Stimulated activated CD8-positive, alpha-beta memory T cell treated with anti-CD3 and anti-CD28 coated beads, Interleukin-2, amount 100 ng/mL, for 1 hour (primary cell): Measurements from ENCODE around the gene FOXJ2.
"Not testable (repeated sequence)": the region's sequence is repeated elsewhere in the genome, so short reads cannot be mapped to it uniquely, and the experiment has no call there.

ENCODE experiments used
- DNase-seq, 2 donors: peaks; one replicate each; pipeline ENCODE4 v3.0.0-alpha.2; 2020; ENCODE audit warnings: low read depth in 2 of 2

The FOXJ2 gene

DNA sequence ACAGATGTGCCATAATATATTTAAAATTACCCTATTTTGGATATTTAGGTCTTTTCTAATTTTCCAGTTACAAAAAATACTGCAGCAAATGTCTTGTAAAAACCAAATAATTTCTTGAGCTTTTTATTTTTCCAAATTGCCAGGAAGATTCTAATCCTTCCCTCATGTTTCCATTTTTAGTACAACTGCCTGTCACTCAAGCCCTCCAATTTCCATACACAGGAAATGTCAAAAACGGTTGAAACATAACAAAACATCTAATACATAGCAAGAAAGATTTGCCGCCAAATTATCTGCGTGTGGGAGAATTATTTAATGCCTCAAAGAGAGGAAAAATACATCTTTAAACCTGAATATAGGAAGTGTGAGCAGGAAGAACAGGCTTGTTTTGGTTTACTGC, 2.3 kb upstream of the FOXJ2 start:
- no peak for DNase-seq

- not testable (repeated sequence) for DNase-seq
Measured at GRCh38 chr12:8031017-8031416, 1.5 kb upstream of the FOXJ2 start.

DNA sequence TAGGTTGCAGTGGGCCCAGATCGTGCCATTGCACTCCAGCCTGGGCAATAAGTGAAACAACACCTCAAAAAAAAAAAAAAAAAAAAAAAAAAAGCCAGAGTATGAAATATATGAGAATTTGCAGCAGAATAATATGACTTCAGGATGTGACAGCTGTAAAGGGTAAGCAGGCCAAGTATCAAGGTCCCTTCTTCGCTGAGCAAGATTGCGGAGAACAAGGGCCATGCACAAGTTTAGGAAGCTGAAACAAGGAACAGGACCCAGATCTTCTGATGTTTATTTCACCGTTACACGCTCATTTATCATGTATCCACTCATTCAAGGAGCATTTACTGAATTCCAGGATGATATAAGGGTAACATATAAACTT, 659 bp upstream of the FOXJ2 start:
- no peak for DNase-seq

DNA sequence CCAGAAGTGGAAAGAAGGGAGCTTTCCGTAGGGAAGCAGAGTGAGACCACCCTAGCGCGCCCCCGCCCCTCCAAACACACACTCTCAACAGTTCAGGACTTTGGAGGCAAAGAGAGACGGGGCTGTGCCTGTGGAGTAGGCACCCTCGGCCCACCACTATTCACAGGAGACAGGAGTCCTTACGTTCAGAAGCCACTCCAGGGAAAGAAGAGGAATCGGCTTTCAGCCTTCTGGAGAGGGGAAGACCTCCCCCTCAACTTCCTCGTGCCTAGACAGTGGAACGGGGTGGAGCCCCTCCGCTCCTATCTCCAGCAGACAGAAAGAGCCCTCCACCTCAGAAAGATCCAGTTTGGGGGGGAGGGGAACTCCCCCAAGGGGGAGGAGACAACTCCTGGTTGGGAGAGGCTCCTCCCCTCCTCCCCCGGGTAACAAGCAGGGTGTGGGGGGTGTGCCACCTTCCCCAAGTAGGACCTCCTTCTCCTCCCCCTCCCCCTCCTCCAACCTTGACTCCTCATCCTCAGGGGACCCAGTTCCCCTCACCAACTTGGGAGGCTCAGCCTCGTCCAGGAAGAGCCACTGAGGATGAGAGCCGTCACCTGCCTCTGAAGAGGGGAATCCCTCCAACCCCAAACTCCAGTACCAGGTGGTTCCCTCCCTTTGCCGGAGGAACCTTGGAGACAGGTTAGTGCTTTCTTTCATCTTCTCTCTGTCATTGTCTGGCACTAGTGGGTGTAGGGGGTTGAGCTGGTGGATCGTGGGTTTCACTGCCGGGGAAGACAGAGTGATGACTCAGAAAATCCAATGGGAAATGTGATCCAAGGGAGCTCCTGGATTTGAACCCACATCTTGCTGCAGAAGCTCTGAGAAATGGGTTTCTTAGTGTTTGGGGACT, 883 bp downstream of the FOXJ2 start:
- DNase-seq, result no peak

GRCh38 chr12:8034802-8035201, 2.3 kb downstream of the FOXJ2 start:
- DNase-seq, result no peak

DNA sequence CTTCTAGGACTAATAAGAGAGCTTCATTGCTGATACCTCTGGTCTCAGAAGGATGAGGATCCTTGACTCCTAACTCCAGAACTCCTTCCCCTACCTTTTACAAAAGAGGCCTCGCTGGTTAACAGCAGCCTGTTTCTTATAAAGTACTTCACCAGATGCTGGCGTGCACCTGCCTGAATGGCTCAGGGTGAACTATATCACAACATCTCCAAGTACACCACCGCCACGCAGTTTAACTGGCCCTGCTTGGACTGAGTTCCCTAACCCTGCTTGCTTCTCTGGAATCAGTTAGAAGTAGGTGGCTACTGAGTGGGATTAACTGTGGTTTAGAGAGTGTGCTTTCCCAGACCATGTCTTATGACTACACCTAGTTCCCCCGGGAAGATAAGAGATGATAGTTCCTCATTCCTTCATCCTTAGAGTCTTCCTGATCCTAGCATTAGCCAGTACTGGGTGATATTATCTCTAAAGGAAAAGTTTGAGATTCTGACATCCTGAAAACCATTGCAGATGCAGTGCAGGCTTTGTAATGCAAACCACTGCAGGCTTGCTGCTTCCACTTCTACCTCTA, 3.0 kb downstream of the FOXJ2 start:
- DNase-seq, result no peak

DNA sequence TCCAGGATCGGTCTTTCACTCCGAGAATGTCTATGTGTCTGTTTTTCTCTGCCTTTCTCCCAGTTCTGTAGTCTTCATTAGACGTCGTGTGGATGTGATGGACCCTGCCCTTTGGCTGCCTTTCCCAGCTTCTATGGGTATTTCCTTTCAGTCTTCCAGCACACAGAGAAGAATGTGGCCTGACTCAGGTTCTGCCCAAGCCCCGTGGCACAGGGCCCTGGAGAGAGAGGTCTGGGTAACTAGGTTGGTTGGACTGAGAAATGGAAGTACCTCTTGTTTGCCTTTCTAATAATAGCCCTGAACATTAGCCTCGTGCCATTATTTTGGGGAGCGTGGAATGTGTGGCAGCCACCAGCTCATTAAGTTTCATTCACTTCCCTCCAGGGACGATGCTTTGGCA, 3.8 kb downstream of the FOXJ2 start:
- DNase-seq, result no peak

DNA sequence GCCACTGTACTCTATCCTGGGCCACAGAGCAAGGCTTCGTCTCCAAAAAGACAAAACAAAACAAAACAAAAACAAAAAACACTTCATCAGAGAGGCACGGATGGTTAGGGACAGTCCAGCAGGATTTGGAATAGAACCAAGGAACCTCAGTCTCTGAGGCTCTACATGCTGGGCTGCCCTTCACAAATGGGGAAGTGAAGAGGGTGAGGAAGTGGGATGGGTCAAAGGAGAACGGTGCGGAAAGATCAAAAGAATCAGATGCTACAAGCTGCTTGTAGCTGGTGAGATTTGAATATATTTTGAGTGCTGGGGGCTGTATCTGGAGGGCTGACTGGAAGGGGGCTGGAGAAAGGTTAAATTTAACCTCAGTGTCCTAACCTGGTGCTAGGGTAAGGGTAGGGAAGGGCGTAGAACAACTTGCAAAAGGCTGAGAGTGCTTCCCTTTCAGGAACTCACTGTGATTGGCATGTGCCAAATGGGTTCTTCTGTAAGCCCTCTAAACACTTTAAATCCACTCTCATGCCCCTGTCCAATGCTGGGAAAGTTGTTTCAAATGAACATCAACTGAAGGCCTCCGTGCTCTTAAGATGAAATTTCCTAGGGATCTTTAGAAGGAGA, 4.6 kb downstream of the FOXJ2 start:
- no peak for DNase-seq

DNA sequence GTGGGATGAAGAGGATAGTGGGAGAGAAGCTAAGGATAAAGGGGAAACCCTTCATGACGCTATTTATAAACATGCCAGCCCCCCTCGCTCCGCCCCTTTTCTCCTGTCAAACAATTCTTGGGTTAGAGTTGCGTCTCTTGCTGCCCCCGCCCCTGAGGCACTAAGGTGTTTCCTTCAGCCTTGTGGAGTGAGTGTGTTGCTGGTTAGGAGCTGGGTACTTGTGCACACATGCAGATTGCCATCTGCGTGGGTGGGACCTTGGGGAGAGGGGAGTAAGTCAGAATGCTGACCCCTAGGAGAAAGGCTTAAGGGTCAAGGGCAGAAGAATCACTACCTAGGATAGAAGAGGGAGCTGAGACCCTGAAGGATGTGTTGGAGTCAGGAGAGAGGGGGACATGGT, 5.4 kb downstream of the FOXJ2 start:
- DNase-seq, result no peak

DNA sequence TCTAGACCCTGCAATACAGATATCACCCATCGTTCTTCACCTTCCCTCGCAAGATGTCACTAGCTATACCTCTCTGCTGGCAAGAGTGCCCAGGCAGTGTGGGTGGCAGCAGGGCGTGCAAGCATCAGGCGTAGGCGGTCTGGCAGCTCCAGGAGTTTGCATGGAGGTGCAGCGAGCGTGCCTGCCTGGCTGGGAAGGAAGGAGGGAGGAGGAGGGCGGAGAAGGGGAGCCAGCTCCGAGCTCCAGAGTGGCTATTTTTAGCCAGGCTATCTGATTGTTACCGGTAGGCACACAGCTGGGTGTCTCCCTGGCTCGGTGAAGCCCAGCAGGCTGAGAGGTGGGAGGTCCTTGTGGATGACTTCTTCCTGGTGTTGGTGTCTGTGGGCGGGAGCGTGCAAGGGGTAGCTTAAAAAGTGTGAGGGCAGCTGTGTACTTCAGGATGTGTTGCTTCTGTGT, 6.2 kb downstream of the FOXJ2 start:
- DNase-seq, result no peak

GRCh38 chr12:8040791-8041190, 8.3 kb downstream of the FOXJ2 start:
- DNase-seq, result no peak

DNA sequence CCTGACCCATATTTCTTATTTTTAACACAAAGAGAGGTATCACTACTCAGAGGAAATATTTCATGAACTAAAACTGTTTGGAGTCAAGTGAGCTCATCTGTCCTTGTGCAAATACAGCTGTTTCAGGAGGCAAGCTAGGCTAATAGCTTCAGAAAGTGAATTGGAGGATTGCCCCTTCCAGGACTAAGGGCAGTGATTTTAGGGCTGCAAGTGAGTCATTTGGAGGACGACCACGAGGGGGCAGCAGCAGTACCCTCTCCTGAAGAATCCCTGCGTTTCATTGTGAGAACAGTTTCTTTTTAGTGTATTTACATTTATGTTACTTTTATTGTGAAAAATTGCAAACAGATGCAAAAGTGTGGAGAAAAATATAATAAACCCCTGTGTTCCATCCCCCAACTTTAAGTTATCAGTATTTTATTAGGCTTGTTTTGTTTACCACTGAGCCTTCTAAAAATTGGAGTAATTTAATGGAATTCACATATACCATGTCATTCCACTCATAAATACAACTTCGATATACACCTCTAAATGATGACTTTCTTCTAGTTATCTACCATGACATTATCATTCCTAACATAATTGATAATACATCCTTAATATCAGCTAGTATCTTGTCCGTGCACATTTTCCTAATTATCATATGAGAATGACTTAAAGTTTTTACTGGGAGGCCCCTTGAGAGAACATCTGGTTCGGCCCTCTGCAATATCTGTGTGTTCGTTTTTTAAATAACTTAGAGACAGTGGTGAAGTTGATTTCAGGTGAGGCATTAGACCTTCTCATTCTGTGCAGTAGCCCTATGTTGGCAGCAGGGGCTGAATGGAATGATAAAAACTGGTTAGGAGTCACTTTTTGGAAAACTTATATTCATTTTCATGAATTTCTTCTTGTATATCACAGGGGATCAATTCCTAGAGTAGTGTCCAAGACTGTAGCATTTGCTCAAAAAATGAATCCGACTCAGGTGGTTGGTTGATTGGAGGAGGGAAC, 13.7 kb downstream of the FOXJ2 start:
- peak; percentile 72 to 73 for DNase-seq

DNA sequence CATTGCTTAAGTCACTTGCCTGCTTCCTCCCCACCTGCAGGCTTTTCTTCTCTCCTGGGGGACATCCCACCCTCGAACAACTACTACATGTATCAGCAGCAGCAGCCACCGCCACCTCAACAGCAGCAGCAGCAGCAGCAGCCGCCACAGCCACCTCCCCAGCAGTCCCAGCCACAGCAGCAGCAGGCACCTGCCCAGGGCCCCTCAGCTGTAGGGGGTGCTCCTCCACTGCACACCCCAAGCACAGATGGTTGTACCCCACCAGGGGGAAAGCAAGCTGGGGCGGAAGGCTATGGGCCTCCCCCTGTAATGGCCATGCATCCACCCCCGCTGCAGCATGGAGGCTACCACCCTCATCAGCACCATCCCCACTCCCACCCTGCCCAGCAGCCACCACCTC, 15.3 kb downstream of the FOXJ2 start:
- DNase-seq, result no peak

DNA sequence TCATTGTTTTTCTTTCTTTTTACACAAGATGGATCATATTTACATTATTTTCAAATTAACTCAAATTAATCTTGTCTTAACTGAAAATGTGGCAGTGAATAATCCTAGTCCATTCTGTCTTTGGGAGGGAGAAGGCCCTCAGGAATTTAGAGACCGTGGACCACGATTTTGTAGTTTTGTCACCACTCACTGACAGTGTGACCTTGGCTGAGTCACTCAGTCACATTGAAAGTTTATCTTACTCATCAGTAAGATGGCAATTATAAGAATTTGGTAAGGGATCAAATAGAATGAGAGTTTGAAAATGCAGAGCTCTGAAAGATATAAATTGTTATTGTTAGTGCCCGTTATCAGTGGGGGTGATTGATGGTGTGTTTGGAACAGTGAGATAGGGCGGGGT, 16.4 kb downstream of the FOXJ2 start:
- no peak for DNase-seq

DNA sequence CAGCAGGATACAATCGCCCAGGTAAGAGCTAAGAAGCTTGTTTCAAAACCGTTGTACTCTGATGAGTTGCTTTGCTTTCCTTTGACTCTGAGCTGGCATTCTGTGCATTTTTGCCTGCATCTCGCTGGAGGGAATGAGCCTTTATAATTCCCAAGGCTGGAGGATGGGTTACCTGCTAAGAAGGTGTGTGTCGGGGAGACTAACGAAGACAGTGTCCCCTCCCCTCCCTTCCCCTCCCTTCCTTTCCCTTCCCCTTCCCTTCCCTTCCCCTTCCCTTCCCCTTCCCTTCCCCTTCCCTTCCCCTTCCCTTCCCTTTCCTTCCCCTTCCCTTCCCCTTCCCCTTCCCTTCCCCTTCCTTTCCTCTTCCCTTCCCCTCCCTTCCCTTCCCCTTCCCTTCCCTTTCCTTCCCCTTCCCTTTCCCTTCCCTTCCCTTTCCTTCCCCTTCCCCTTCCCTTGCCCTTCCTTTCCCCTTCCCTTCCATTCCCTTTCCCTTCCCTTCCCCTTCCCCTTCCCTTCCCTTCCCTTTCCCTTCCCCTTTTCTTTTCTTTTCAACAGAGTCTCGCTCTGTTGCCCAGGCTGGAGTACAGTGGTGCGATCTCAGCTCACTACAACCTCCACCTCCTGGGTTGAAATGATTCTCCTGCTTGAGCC, 18.2 kb downstream of the FOXJ2 start:
- no peak for DNase-seq

GRCh38 chr12:8052679-8053078, 20.2 kb downstream of the FOXJ2 start:
- no peak for DNase-seq

DNA sequence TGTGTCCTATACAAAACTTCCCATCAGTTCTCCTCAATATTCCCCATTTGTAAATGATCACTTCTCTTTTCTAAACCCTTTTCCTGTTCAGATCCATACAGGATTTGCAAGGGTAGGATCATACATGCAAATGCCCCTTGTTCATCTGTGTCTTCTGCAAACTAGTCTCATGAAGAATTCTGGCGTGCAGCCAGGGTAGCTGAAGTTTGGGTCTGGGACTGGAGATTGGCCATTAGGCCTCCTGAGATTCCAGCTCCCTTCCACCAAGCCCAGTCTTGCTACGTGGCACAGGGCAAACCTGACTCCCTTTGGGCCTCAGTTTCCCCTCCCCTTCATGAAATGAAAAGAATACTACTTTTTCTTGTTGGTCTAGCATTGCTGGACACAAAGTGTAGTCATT, 22.3 kb downstream of the FOXJ2 start:
- DNase-seq, result no peak

GRCh38 chr12:8057306-8057705, 24.8 kb downstream of the FOXJ2 start:
- DNase-seq, result no peak

- no peak for DNase-seq
Measured at GRCh38 chr12:8057839-8058238, 25.3 kb downstream of the FOXJ2 start.

DNA sequence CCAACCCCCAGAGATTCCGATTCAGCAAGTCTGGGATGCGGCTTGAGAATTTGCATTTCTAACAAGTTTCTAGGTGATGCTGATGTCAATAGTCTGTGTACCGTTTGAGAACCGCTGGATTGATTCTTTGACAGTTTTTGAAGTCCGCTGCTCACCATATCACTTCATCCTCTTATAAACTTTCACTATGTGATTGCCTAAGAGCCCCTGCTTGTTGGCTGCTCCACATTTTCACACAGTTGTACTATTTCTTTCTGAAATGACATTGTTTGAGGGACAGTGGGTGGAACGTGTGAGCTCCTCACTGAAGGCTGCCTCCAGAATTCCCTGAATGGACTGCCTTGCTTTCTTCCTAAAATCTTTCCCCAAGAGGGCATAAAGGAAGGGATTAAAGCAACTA, 26.0 kb downstream of the FOXJ2 start:
- no peak for DNase-seq

- DNase-seq, result no peak
Measured at GRCh38 chr12:8064131-8064530, 31.6 kb downstream of the FOXJ2 start.
